ENCODE results near the gene WARS2.

Gene WARS2

GRCh38 chr1:118984086-118984721 is 156.2 kb downstream of the WARS2 start:
- DNase-seq (ENCODE audit: low read depth, low spot score) = no peak

- no peak for DNase-seq (ENCODE audit: low read depth, low spot score)
Observed at GRCh38 chr1:118983558-118984041, 156.9 kb downstream of the WARS2 start.

GRCh38 chr1:118982821-118983557 is 157.5 kb downstream of the WARS2 start:
- DNase-seq (ENCODE audit: low read depth, low spot score) = no peak

- DNase-seq (ENCODE audit: low read depth, low spot score) = no peak
Observed at GRCh38 chr1:118982266-118982665, 158.2 kb downstream of the WARS2 start.

- no peak for DNase-seq (ENCODE audit: low read depth, low spot score)
Observed at GRCh38 chr1:118981436-118981835, 159.0 kb downstream of the WARS2 start.
